HepG2 (cell line): ENCODE measurements around the gene ACTL7B. TPM values are rescaled to one million over a fixed set of nuclear protein-coding genes. Genes with fewer than 3 reads are reported as not detected.

Experiments
- ATAC-seq: fragments of 200-7000 bp; cut with Tn5 transposase; 3 replicates; pipeline ENCODE4 v1.9.1; 2020; ENCODE audit warnings: mild to moderate bottlenecking, moderate library complexity
- BruUV-seq: library from RNA; stranded (reverse); fragments of 400-500 nt; replicated peaks from 2 replicates; lab custom pipeline; 2021; lab: Mats Ljungman, UMichigan
- CTCF ChIA-PET: fragments of 300-600 bp; formaldehyde crosslinking; extraction: SDS; loops from one replicate; lab custom pipeline; 2021; ENCODE audit warnings: low total read pairs, inconsistent platforms, low intra/inter-chr PET ratio; lab: Yijun Ruan, JAX
- POLR2A ChIA-PET: fragments of 350-600 bp; sonication (Branson Sonifier 250); formaldehyde crosslinking; loops from one replicate; lab custom pipeline; 2020; ENCODE audit warnings: antibody characterized with exemption, inconsistent platforms; lab: Yijun Ruan, JAX
- DNase-seq: peaks from one replicate; pipeline ENCODE4 v3.0.0-alpha.2; 2015; ENCODE audit warnings: low spot score
- FAIRE-seq: peaks from 3 replicates; lab custom pipeline; 2011; peaks lifted over from hg19 to GRCh38; lab: Jason Lieb, UNC
- H2AFZ ChIP-seq: one replicate; pipeline ENCODE4 v1.6.1; 2011; ENCODE audit warnings: low read length, inconsistent platforms
- H3K27ac ChIP-seq: fragments of 300-600 bp; 3 replicates; pipeline ENCODE4 v1.8.0; 2011; ENCODE audit warnings: mixed run types, mild to moderate bottlenecking, mixed read lengths, low read length, inconsistent platforms; ENCODE audit not compliant: insufficient read depth; ENCODE audit errors: extremely low read length
- H3K27me3 ChIP-seq, 2 experiments: fragments of 200-600 bp in 1 of 2; 2 replicates in 1 of 2; 3 replicates in 1 of 2; pipeline versions ENCODE4 v1.6.0 to v1.8.0; 2011; ENCODE audit warnings: low read length in 2 of 2, mild to moderate bottlenecking in 2 of 2, moderate library complexity in 2 of 2, inconsistent platforms in 1 of 2; ENCODE audit not compliant: insufficient read depth in 2 of 2, control insufficient read depth in 1 of 2
- H3K36me3 ChIP-seq, 2 experiments: fragments of 200-600 bp in 1 of 2; replicated peaks in 1 of 2; 2 replicates in 1 of 2; 3 replicates in 1 of 2; pipeline versions ENCODE4 v1.5.1 to v1.8.0; 2011; ENCODE audit warnings: low read length in 2 of 2, inconsistent platforms in 1 of 2; ENCODE audit not compliant: insufficient read depth in 2 of 2, control insufficient read depth in 1 of 2
- H3K4me1 ChIP-seq: 2 replicates; pipeline ENCODE4 v1.5.1; 2012; ENCODE audit warnings: low read length, inconsistent platforms; ENCODE audit not compliant: insufficient read depth
- H3K4me2 ChIP-seq: 2 replicates; pipeline ENCODE4 v1.6.0; 2011; ENCODE audit warnings: low read depth, low read length, inconsistent platforms
- H3K4me3 ChIP-seq, 3 experiments: fragments of 200-600 bp in 1 of 3; sonication (generic), shearing (Covaris generic) in 1 of 3; replicated peaks in 1 of 3; 2 replicates each; pipeline ENCODE4 v1.5.1; 2011 to 2016; ENCODE audit warnings: low read length in 3 of 3, inconsistent platforms in 2 of 3, low read depth in 2 of 3, mild to moderate bottlenecking in 2 of 3, control low read depth in 1 of 3, mixed read lengths in 1 of 3; ENCODE audit not compliant: insufficient read depth in 1 of 3
- H3K79me2 ChIP-seq: one replicate; pipeline ENCODE4 v1.6.1; 2011; ENCODE audit warnings: low read length, inconsistent platforms; ENCODE audit not compliant: insufficient read depth
- H3K9ac ChIP-seq: 2 replicates; pipeline ENCODE4 v1.6.0; 2011; ENCODE audit warnings: mild to moderate bottlenecking, low read depth, low read length, inconsistent platforms; ENCODE audit not compliant: insufficient read depth
- H3K9me3 ChIP-seq: 2 replicates; pipeline ENCODE4 v1.5.1; 2012; ENCODE audit warnings: mild to moderate bottlenecking, low read length
- H4K20me1 ChIP-seq: 2 replicates; pipeline ENCODE4 v1.6.0; 2011; ENCODE audit warnings: inconsistent platforms, mild to moderate bottlenecking, low read length, moderate library complexity; ENCODE audit not compliant: insufficient read depth
- ARNT ChIP-seq: fragments of 450-650 bp; IDR thresholded peaks from 2 replicates; pipeline ENCODE4 v1.6.1; 2017
- NBN ChIP-seq: fragments of 450-650 bp; conservative IDR thresholded peaks from 2 replicates; pipeline ENCODE4 v1.6.1; 2017
- PHF8 ChIP-seq: sonication (generic); formaldehyde crosslinking; IDR thresholded peaks from 2 replicates; pipeline ENCODE4 v1.5.0; 2020; ENCODE audit warnings: missing genetic modification reagents
- REPIN1 ChIP-seq: sonication (generic); formaldehyde crosslinking; IDR thresholded peaks from 2 replicates; pipeline ENCODE4 v1.8.0; 2022; ENCODE audit warnings: missing genetic modification reagents, low read depth, mild to moderate bottlenecking, borderline replicate concordance
- TGIF2 ChIP-seq: IDR thresholded peaks from 2 replicates; pipeline ENCODE4 v1.6.1; 2016; ENCODE audit warnings: control low read depth, missing compliant biosample characterization
- ZNF234 ChIP-seq: sonication (generic); formaldehyde crosslinking; conservative IDR thresholded peaks from 2 replicates; pipeline ENCODE4 v1.5.1; 2020; ENCODE audit warnings: mild to moderate bottlenecking, missing genetic modification reagents
- ZNF33B ChIP-seq: sonication (generic); formaldehyde crosslinking; IDR thresholded peaks from 2 replicates; pipeline ENCODE4 v1.5.1; 2020; ENCODE audit warnings: mild to moderate bottlenecking, missing genetic modification reagents
- ZNF547 ChIP-seq: sonication (generic); formaldehyde crosslinking; IDR thresholded peaks from 2 replicates; pipeline ENCODE4 v1.5.1; 2020; ENCODE audit warnings: mild to moderate bottlenecking, missing genetic modification reagents
- ZSCAN22 ChIP-seq: sonication (generic); formaldehyde crosslinking; IDR thresholded peaks from 2 replicates; pipeline ENCODE4 v1.4.0; 2020; ENCODE audit warnings: mild to moderate bottlenecking, missing genetic modification reagents
- WGBS: methylation state at CpG from one replicate; pipeline ENCODE4 v1.1.6; 2017; ENCODE audit warnings: low lambda C conversion rate; 5-methylcytosine and 5-hydroxymethylcytosine counted together
- in situ Hi-C: cut with HindIII; loops from 2 replicates; pipeline ENCODE4 v1.10.0; 2017; ENCODE audit warnings: low pct_unique_long_range_greater_than_20kb; ENCODE audit not compliant: extremely low pct_ligation_motif_present
- intact Hi-C: fragments of 100-400 bp; cut with micrococcal nuclease; formaldehyde crosslinking; loops from one replicate; pipeline ENCODE4 v1.10.0; 2022; ENCODE audit not compliant: unreplicated experiment
- polyA plus RNA-seq, 8 experiments: library from polyadenylated mRNA; depleted of rRNA in 3 of 8; stranded (reverse) in 7 of 8; unstranded in 1 of 8; fragments of >200 nt; fragmentation: Illumina TruSeq in 4 of 8; extraction: Trizol in 4 of 8; gene quantifications; 2 replicates each; pipeline versions ENCODE4 v1.2.1 to v1.2.3, GENCODE V29; 2011 to 2016; ENCODE audit warnings: low read depth in 4 of 8, missing spikeins in 1 of 8, mixed read lengths in 1 of 8; ENCODE audit not compliant: insufficient read depth in 1 of 8
- total RNA-seq, 5 experiments: library from RNA; depleted of rRNA; stranded (reverse); fragments of >200 nt; fragmentation: Illumina TruSeq; extraction: Trizol; gene quantifications; 2 replicates each; pipeline ENCODE4 v1.2.3, GENCODE V29; 2016; ENCODE audit warnings: low read depth in 1 of 5
- TF ChIP-seq, protein P1 (sequence below): sonication (generic); formaldehyde crosslinking; IDR thresholded peaks from 2 replicates; pipeline ENCODE4 v1.4.0; 2020; ENCODE audit warnings: mild to moderate bottlenecking, low read depth, missing genetic modification reagents
- TF ChIP-seq, protein P2 (sequence below): sonication (generic); formaldehyde crosslinking; IDR thresholded peaks from 2 replicates; pipeline ENCODE4 v1.4.0; 2020; ENCODE audit warnings: mild to moderate bottlenecking, missing genetic modification reagents
- TF ChIP-seq, protein P3 (sequence below): sonication (generic); formaldehyde crosslinking; IDR thresholded peaks from 2 replicates; pipeline ENCODE4 v1.5.0; 2020; ENCODE audit warnings: missing genetic modification reagents, mild to moderate bottlenecking, borderline replicate concordance
- TF ChIP-seq, protein P4 (sequence below): sonication (generic); formaldehyde crosslinking; IDR thresholded peaks from 2 replicates; pipeline ENCODE4 v1.9.0; 2021; ENCODE audit warnings: missing genetic modification reagents, borderline replicate concordance

The ACTL7B gene
- total and polyA plus RNA-seq, 2 of the 13 experiments (the other 11 are each of a cell fraction or from before 2014, with no cell fraction given), result 0.07 to 0.11 TPM

DNA sequence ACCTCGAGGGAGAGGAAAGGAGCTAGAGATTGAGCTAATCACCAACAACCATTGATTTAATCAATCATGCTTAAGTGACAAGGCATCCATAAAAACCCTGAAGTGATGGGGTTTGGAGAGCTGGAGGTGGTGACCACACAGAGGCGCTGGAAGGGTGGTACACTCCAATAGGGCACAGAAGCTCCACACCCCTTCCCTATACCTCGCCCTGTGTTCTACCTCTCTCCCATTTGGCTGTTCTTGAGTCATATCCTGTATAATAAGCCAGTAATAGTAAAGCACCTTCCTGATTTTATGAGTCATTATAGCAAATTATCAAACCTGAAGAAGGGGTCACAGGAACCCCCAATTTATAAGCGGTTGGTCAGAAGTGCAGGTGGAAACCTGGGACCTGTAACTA lies 18.3 kb downstream of the ACTL7B start (continued):
- TF ChIP-seq, protein P1, sequence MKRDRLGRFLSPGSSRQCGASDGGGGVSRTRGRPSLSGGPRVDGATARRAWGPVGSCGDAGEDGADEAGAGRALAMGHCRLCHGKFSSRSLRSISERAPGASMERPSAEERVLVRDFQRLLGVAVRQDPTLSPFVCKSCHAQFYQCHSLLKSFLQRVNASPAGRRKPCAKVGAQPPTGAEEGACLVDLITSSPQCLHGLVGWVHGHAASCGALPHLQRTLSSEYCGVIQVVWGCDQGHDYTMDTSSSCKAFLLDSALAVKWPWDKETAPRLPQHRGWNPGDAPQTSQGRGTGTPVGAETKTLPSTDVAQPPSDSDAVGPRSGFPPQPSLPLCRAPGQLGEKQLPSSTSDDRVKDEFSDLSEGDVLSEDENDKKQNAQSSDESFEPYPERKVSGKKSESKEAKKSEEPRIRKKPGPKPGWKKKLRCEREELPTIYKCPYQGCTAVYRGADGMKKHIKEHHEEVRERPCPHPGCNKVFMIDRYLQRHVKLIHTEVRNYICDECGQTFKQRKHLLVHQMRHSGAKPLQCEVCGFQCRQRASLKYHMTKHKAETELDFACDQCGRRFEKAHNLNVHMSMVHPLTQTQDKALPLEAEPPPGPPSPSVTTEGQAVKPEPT, result no peak
- TF ChIP-seq, protein P2, sequence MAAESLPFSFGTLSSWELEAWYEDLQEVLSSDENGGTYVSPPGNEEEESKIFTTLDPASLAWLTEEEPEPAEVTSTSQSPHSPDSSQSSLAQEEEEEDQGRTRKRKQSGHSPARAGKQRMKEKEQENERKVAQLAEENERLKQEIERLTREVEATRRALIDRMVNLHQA, result no peak
- no peak for TF ChIP-seq TGIF2 (CRISPR knock-in tag)

DNA sequence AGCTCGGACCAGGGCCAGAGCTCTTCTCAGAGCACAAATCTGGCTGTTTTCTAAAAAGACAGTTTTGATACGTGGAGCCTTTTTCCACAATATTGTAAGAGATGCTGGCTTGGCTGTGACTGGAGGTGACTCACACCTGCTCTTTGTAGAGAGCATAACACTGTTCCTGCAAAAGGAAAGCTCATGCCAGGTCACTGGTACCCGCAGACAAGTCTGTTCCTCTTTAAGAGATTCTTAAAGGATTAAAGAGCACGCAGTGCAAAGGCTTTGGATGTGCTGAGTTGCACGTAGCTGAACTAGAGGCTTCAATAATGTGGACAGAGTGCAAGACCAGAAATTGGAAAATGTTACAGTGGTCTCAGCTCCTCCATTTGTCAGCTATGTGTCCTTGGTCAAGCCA lies 19.0 kb downstream of the ACTL7B start:
- H3K27me3 ChIP-seq, result no peaks in the 10 kb centered on the region
- BruUV-seq, result no TSS peak
- in situ Hi-C loops (no loop called here), intact Hi-C loops (no loop called here)
- no peak overlapping the region for H3K27ac ChIP-seq
- no peak overlapping the region for H3K4me3 ChIP-seq
- no peaks in the 10 kb centered on the region for H3K9me3 ChIP-seq
- H3K9ac ChIP-seq, result no peak overlapping the region
- no peaks in the 10 kb centered on the region for H4K20me1 ChIP-seq
- peaks cover 32% of the 10 kb centered on the region for H3K4me1 ChIP-seq
- FAIRE-seq, result no peak
- no peaks in the 10 kb centered on the region for H3K36me3 ChIP-seq
- ATAC-seq, result no peak
- no peak for DNase-seq
- no peak overlapping the region for H2AFZ ChIP-seq
- no peak overlapping the region for H3K4me2 ChIP-seq
- 53% methylated on average over 5 of the region's 5 CpGs for WGBS
- TF ChIP-seq NBN (no peak), ARNT (no peak)
- TF ChIP-seq, all 625 proteins: peak for 0
- H3K79me2 ChIP-seq, result no peaks in the 10 kb centered on the region
- POLR2A ChIA-PET, result interaction anchor here (1.4 kb wide), 1 partner anchor 61 kb away, joined by 6 read pairs; no protein-coding TSS in a partner anchor
- CTCF ChIA-PET, result no interaction called here

DNA sequence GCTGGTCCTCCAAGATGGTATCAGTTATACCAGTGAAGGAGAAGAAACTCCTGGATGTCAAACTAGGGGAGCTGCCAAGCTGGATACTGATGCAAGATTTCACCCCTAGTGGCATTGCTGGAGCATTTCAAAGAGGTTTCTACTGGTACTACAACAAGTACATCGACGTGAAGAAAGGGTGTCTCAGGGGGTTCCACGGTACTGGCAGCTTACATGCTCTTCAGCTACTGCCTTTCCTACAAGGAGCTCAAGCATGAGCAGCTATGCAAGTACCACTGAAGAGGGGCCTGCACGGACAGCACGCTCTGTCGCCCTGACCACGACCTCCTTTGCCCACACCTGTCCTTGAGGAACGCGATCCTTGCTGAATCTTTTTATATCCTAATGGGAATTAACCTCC lies 19.5 kb downstream of the ACTL7B start:
- no peak for FAIRE-seq
- ChIA-PET CTCF (no interaction called here), POLR2A (interaction anchor here (1.4 kb wide), 1 partner anchor 61 kb away, joined by 6 read pairs; no protein-coding TSS in a partner anchor)
- DNase-seq, result no peak
- H3K9me3 ChIP-seq, result no peaks in the 10 kb centered on the region
- no TSS peak for BruUV-seq
- H3K36me3 ChIP-seq, result no peaks in the 10 kb centered on the region
- H3K79me2 ChIP-seq, result no peaks in the 10 kb centered on the region
- no peak; the same call in 2 of the 3 replicates for ATAC-seq
- H3K4me3 ChIP-seq, result no peak overlapping the region
- H3K27me3 ChIP-seq, result no peaks in the 10 kb centered on the region
- H4K20me1 ChIP-seq, result no peaks in the 10 kb centered on the region
- intact Hi-C loops, result no loop called here
- H3K4me1 ChIP-seq, result peaks cover 32% of the 10 kb centered on the region
- in situ Hi-C loops, result no loop called here
- H3K4me2 ChIP-seq, result no peak overlapping the region
- H3K27ac ChIP-seq, result no peak overlapping the region
- 80% methylated on average over 9 of the region's 9 CpGs for WGBS
- H2AFZ ChIP-seq, result no peak overlapping the region
- H3K9ac ChIP-seq, result no peak overlapping the region
- no peak for TF ChIP-seq ZNF234
- TF ChIP-seq, protein P3, sequence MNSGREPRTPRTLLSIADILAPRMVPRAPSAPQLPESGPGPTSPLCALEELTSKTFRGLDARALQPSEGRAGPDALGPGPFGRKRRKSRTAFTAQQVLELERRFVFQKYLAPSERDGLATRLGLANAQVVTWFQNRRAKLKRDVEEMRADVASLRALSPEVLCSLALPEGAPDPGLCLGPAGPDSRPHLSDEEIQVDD, result no peak
- no peak for TF ChIP-seq ZNF547 (CRISPR knock-in tag)
- TF ChIP-seq ZSCAN22 (CRISPR knock-in tag), result no peak
- TF ChIP-seq PHF8 (CRISPR knock-in tag), result no peak
- no peak for TF ChIP-seq ZNF33B (CRISPR knock-in tag)
- TF ChIP-seq, protein P4, sequence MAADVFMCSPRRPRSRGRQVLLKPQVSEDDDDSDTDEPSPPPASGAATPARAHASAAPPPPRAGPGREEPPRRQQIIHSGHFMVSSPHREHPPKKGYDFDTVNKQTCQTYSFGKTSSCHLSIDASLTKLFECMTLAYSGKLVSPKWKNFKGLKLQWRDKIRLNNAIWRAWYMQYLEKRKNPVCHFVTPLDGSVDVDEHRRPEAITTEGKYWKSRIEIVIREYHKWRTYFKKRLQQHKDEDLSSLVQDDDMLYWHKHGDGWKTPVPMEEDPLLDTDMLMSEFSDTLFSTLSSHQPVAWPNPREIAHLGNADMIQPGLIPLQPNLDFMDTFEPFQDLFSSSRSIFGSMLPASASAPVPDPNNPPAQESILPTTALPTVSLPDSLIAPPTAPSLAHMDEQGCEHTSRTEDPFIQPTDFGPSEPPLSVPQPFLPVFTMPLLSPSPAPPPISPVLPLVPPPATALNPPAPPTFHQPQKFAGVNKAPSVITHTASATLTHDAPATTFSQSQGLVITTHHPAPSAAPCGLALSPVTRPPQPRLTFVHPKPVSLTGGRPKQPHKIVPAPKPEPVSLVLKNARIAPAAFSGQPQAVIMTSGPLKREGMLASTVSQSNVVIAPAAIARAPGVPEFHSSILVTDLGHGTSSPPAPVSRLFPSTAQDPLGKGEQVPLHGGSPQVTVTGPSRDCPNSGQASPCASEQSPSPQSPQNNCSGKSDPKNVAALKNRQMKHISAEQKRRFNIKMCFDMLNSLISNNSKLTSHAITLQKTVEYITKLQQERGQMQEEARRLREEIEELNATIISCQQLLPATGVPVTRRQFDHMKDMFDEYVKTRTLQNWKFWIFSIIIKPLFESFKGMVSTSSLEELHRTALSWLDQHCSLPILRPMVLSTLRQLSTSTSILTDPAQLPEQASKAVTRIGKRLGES (CRISPR knock-in tag), result no peak
- TF ChIP-seq REPIN1 (CRISPR knock-in tag), result no peak
